CD14-positive monocyte (primary cell): ENCODE data around the gene PLIN1. TPM values are rescaled to one million over a fixed set of nuclear protein-coding genes. Genes with fewer than 3 reads are reported as not detected.

Experiments
- DNase-seq, 3 donors: peaks; one replicate each; pipeline ENCODE4 v3.0.0-alpha.2; 2011 to 2022
- H2AFZ ChIP-seq: 2 replicates; pipeline ENCODE4 v1.6.0; 2012; ENCODE audit warnings: mild to moderate bottlenecking, low read depth, low read length, inconsistent platforms; ENCODE audit not compliant: insufficient read depth, poor library complexity, severe bottlenecking
- H3K27ac ChIP-seq, 2 donors: 1 replicate in 1 of 2; 2 replicates in 1 of 2; pipeline ENCODE4 v1.5.1; 2012 to 2013; ENCODE audit warnings: low read length in 2 of 2, control low read depth in 1 of 2, inconsistent platforms in 1 of 2, low read depth in 1 of 2, mild to moderate bottlenecking in 1 of 2
- H3K27me3 ChIP-seq, 2 donors: one replicate each; pipeline versions ENCODE4 v1.6.0 to v1.6.1; 2011 to 2013; ENCODE audit warnings: low read length in 2 of 2; ENCODE audit not compliant: control insufficient read depth in 2 of 2, insufficient read depth in 2 of 2
- H3K36me3 ChIP-seq, 2 donors: replicated peaks in 1 of 2; 1 replicate in 1 of 2; 2 replicates in 1 of 2; pipeline versions ENCODE4 v1.5.1 to v1.6.1; 2012 to 2013; ENCODE audit warnings: low read length in 2 of 2, control low read depth in 1 of 2, inconsistent platforms in 1 of 2, mild to moderate bottlenecking in 1 of 2; ENCODE audit not compliant: insufficient read depth in 2 of 2, control insufficient read depth in 1 of 2
- H3K4me1 ChIP-seq, 2 donors: 1 replicate in 1 of 2; 2 replicates in 1 of 2; pipeline versions ENCODE4 v1.5.1 to v1.6.1; 2012 to 2013; ENCODE audit warnings: low read length in 2 of 2, control low read depth in 1 of 2, inconsistent platforms in 1 of 2, mild to moderate bottlenecking in 1 of 2, moderate library complexity in 1 of 2; ENCODE audit not compliant: insufficient read depth in 2 of 2, control insufficient read depth in 1 of 2
- H3K4me2 ChIP-seq: replicated peaks from 2 replicates; pipeline ENCODE3; 2012; ENCODE audit warnings: low read length, moderate library complexity, mild to moderate bottlenecking; ENCODE audit not compliant: poor library complexity, severe bottlenecking; ENCODE audit errors: extremely low read depth
- H3K4me3 ChIP-seq, 3 experiments: fragments of 200-600 bp in 1 of 3; sonication (generic) in 1 of 3; replicated peaks in 1 of 3; 1 replicate in 2 of 3; 2 replicates in 1 of 3; pipeline ENCODE4 v1.5.1; 2011 to 2013; ENCODE audit warnings: low read length in 3 of 3, mild to moderate bottlenecking in 3 of 3, control low read depth in 2 of 3, low read depth in 2 of 3, inconsistent platforms in 1 of 3, moderate library complexity in 1 of 3
- H3K79me2 ChIP-seq: 2 replicates; pipeline ENCODE4 v1.6.0; 2012; ENCODE audit warnings: mild to moderate bottlenecking, control low read depth, inconsistent platforms, low read length, moderate library complexity; ENCODE audit not compliant: insufficient read depth
- H3K9ac ChIP-seq: 2 replicates; pipeline ENCODE4 v1.6.0; 2017; ENCODE audit warnings: low read length, mild to moderate bottlenecking; ENCODE audit not compliant: insufficient read depth, poor library complexity, severe bottlenecking
- H3K9me3 ChIP-seq, 2 donors: replicated peaks in 1 of 2; 1 replicate in 1 of 2; 2 replicates in 1 of 2; pipeline versions ENCODE4 v1.5.1 to v1.6.1; 2012 to 2013; ENCODE audit warnings: low read length in 2 of 2, control low read depth in 1 of 2; ENCODE audit not compliant: control insufficient read depth in 1 of 2, insufficient read depth in 1 of 2
- H4K20me1 ChIP-seq: 2 replicates; pipeline ENCODE4 v1.6.0; 2012; ENCODE audit warnings: mild to moderate bottlenecking, low read length, control low read depth, moderate library complexity; ENCODE audit not compliant: insufficient read depth
- H3K27ac Mint-ChIP-seq, 7 donors: one replicate each; pipeline ENCODE4 v1.8.0; 2020; ENCODE audit warnings: mild to moderate bottlenecking in 7 of 7, mixed read lengths in 7 of 7, moderate library complexity in 6 of 7, inconsistent platforms in 2 of 7
- H3K27me3 Mint-ChIP-seq, 3 donors: one replicate each; pipeline ENCODE4 v1.8.0; 2021 to 2022; ENCODE audit warnings: low read depth in 3 of 3, mild to moderate bottlenecking in 3 of 3, mixed read lengths in 3 of 3, moderate library complexity in 3 of 3, inconsistent platforms in 1 of 3
- H3K36me3 Mint-ChIP-seq, 2 donors: one replicate each; pipeline ENCODE4 v1.8.0; 2020; ENCODE audit warnings: mixed read lengths in 2 of 2, inconsistent platforms in 1 of 2, mild to moderate bottlenecking in 1 of 2
- H3K4me1 Mint-ChIP-seq: one replicate; pipeline ENCODE4 v1.8.0; 2020; ENCODE audit warnings: mild to moderate bottlenecking, mixed read lengths
- H3K4me3 Mint-ChIP-seq, 2 donors: one replicate each; pipeline ENCODE4 v1.8.0; 2020; ENCODE audit warnings: mild to moderate bottlenecking in 2 of 2, mixed read lengths in 2 of 2, moderate library complexity in 1 of 2
- H3K9me3 Mint-ChIP-seq, 7 donors: one replicate each; pipeline ENCODE4 v1.8.0; 2020 to 2022; ENCODE audit warnings: mixed read lengths in 7 of 7, mild to moderate bottlenecking in 6 of 7, moderate library complexity in 6 of 7, inconsistent platforms in 2 of 7
- CTCF ChIP-seq: fragments of 200-600 bp; IDR thresholded peaks from one replicate; pipeline ENCODE4 v1.8.0; 2022; ENCODE audit warnings: antibody characterized with exemption, mild to moderate bottlenecking
- WGBS: methylation state at CpG from one replicate; pipeline ENCODE4 v1.1.5; 2013; ENCODE audit warnings: missing lambda C conversion rate; ENCODE audit not compliant: insufficient coverage; 5-methylcytosine and 5-hydroxymethylcytosine counted together
- intact Hi-C, 2 donors: fragments of 100-400 bp; cut with micrococcal nuclease; formaldehyde crosslinking; loops; one replicate each; pipeline versions ENCODE4 v1.15.0 to v1.15.1; 2023
- polyA plus RNA-seq, 3 donors: library from polyadenylated mRNA; depleted of rRNA in 1 of 3; unstranded in 2 of 3; stranded (reverse) in 1 of 3; fragments of 300-500 nt in 2 of 3; fragments of >200 nt in 1 of 3; fragmentation: Illumina TruSeq in 2 of 3; gene quantifications; 1 replicate in 2 of 3; 2 replicates in 1 of 3; pipeline ENCODE4 v1.2.3, GENCODE V29; 2012 to 2021

The PLIN1 gene
- polyA plus RNA-seq, 3 donors, result 0.12 TPM; not detected in 2

GRCh38 chr15:89660556-89660955 lies 18.6 kb downstream of the PLIN1 start:
- Histone ChIP-seq H3K36me3 (no peaks in the 10 kb centered on the region), H3K4me2 (no peak overlapping the region), H3K9me3 (no peaks in the 10 kb centered on the region), H3K4me3 (no peak overlapping the region), H3K27ac (no peak overlapping the region), H2AFZ (no peak overlapping the region), H3K9ac (no peak overlapping the region), H3K79me2 (no peaks in the 10 kb centered on the region), H3K4me1 (peaks cover 2 to 9% of the 10 kb centered on the region in 2 donors), H3K27me3 (peaks cover 19 to 28% of the 10 kb centered on the region in 2 donors), H4K20me1 (no peaks in the 10 kb centered on the region)
- intact Hi-C loops, result no loop called here
- no peak overlapping the region for H3K27ac Mint-ChIP-seq
- peaks cover 0 to 3% (median 2%) of the 10 kb centered on the region in 7 donors for H3K9me3 Mint-ChIP-seq
- no CpG with 5 or more reads among the region's 2 CpGs for WGBS
- no peak for DNase-seq
- H3K4me3 Mint-ChIP-seq, result no peak overlapping the region
- peaks cover 6 to 10% of the 10 kb centered on the region in 2 donors for H3K36me3 Mint-ChIP-seq
- H3K27me3 Mint-ChIP-seq, result peaks cover 15 to 37% (median 33%) of the 10 kb centered on the region in 3 donors
- peaks cover 16% of the 10 kb centered on the region for H3K4me1 Mint-ChIP-seq
- no peak for TF ChIP-seq CTCF

- Histone ChIP-seq H3K27me3 (peaks cover 22 to 28% of the 10 kb centered on the region in 2 donors), H3K27ac (no peak overlapping the region), H3K79me2 (no peaks in the 10 kb centered on the region), H3K9me3 (no peaks in the 10 kb centered on the region), H3K9ac (no peak overlapping the region), H3K4me2 (no peak overlapping the region), H3K4me1 (peaks cover 7 to 14% of the 10 kb centered on the region in 2 donors), H4K20me1 (no peaks in the 10 kb centered on the region), H3K4me3 (no peak overlapping the region), H3K36me3 (no peaks in the 10 kb centered on the region), H2AFZ (no peak overlapping the region)
- peaks cover 18% of the 10 kb centered on the region for H3K4me1 Mint-ChIP-seq
- no peak overlapping the region for H3K27ac Mint-ChIP-seq
- H3K27me3 Mint-ChIP-seq, result peaks cover 17 to 40% (median 35%) of the 10 kb centered on the region in 3 donors
- H3K9me3 Mint-ChIP-seq, result peaks cover 0 to 8% (median 6%) of the 10 kb centered on the region in 7 donors
- TF ChIP-seq CTCF, result no peak
- H3K4me3 Mint-ChIP-seq, result peak overlapping the region in 1 of 2 donors; percentile 66
- DNase-seq, result no peak
- intact Hi-C loops, result no loop called here
- H3K36me3 Mint-ChIP-seq, result peaks cover 7 to 12% of the 10 kb centered on the region in 2 donors
- WGBS, result no CpG with 5 or more reads among the region's 2 CpGs
Observed at GRCh38 chr15:89659295-89659694, 19.9 kb downstream of the PLIN1 start.
